ENCODE results near the gene MRS2.

The MRS2 gene

GRCh38 chr6:24448828-24449525, 46.2 kb downstream of the MRS2 start:
- DNase-seq (ENCODE audit: low read depth in 1 of 2, low spot score in 1 of 2), result no peak

GRCh38 chr6:24451581-24452388, 49.0 kb downstream of the MRS2 start:
- Histone ChIP-seq H3K27ac (replicated peaks) (no peak overlapping the region), H3K27me3 (ENCODE audit: insufficient read depth, poor library complexity, severe bottlenecking) (no peaks in the 10 kb centered on the region), H3K4me3 (replicated peaks; ENCODE audit: insufficient read depth, low read length) (no peak overlapping the region)
- DNase-seq (ENCODE audit: low read depth in 1 of 2, low spot score in 1 of 2), result no peak
- TF ChIP-seq POLR2AphosphoS5 (IDR thresholded peaks at IDR 0.05; ENCODE audit: low read depth), result no peak
- TF ChIP-seq SPI1 (IDR thresholded peaks at IDR 0.05; ENCODE audit: borderline replicate concordance, low read depth), result no peak
- no peak for TF ChIP-seq REST (IDR thresholded peaks at IDR 0.05; ENCODE audit: insufficient replicate concordance, low read depth)
- no peak for TF ChIP-seq CTCF (IDR thresholded peaks at IDR 0.05; ENCODE audit: insufficient read depth, low read length)
- TF ChIP-seq GABPA (IDR thresholded peaks at IDR 0.05; ENCODE audit: low read depth), result no peak

More at GRCh38 chr6:24448828-24449525, 46.2 kb downstream of the MRS2 start:
- Histone ChIP-seq H3K27me3 (ENCODE audit: insufficient read depth, poor library complexity, severe bottlenecking) (no peaks in the 10 kb centered on the region), H3K4me3 (replicated peaks; ENCODE audit: insufficient read depth, low read length) (no peak overlapping the region), H3K27ac (replicated peaks) (no peak overlapping the region)
- TF ChIP-seq POLR2AphosphoS5 (IDR thresholded peaks at IDR 0.05; ENCODE audit: low read depth), result no peak
- no peak for TF ChIP-seq GABPA (IDR thresholded peaks at IDR 0.05; ENCODE audit: low read depth)
- TF ChIP-seq CTCF (IDR thresholded peaks at IDR 0.05; ENCODE audit: insufficient read depth, low read length), result no peak
- TF ChIP-seq REST (IDR thresholded peaks at IDR 0.05; ENCODE audit: insufficient replicate concordance, low read depth), result no peak
- no peak for TF ChIP-seq SPI1 (IDR thresholded peaks at IDR 0.05; ENCODE audit: borderline replicate concordance, low read depth)

GRCh38 chr6:24453921-24454320, 51.2 kb downstream of the MRS2 start:
- Histone ChIP-seq H3K4me3 (replicated peaks; ENCODE audit: insufficient read depth, low read length) (no peak overlapping the region), H3K27me3 (ENCODE audit: insufficient read depth, poor library complexity, severe bottlenecking) (no peaks in the 10 kb centered on the region), H3K27ac (replicated peaks) (no peak overlapping the region)
- DNase-seq (ENCODE audit: low read depth in 1 of 2, low spot score in 1 of 2), result no peak
- TF ChIP-seq GABPA (IDR thresholded peaks at IDR 0.05; ENCODE audit: low read depth) (no peak), SPI1 (IDR thresholded peaks at IDR 0.05; ENCODE audit: borderline replicate concordance, low read depth) (no peak), CTCF (IDR thresholded peaks at IDR 0.05; ENCODE audit: insufficient read depth, low read length) (no peak), POLR2AphosphoS5 (IDR thresholded peaks at IDR 0.05; ENCODE audit: low read depth) (no peak), REST (IDR thresholded peaks at IDR 0.05; ENCODE audit: insufficient replicate concordance, low read depth) (no peak)
